ENCODE measurements around the gene MBD6.
"Not testable (repeated sequence)": the region's sequence is repeated elsewhere in the genome, so short reads cannot be mapped to it uniquely, and the experiment has no call there.

MBD6 gene

DNA sequence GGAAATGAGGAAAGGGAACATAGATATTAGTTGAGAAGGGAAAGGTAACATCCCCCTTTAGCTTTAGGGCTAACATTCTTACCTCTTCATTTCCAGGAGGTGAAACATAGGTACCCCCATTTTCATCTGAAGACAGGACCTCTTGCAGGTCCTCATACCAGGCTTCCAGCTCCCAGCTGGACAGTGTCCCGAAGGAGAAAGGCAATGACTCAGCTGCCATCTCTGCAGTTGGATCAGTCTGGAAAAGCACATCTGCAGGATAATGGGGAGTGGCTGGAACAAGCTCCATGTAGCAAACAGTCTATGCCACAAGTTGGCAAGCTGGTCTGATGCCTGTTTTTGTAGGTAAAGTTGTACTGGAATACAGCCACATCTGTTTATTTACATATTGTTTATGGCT lies 5.4 kb upstream of the MBD6 start:
- no peak overlapping the region for H3K4me3 ChIP-seq (ENCODE audit: low read length in 2 of 2)
- H3K9ac ChIP-seq (ENCODE audit: low read length in 2 of 2): no peak overlapping the region
- no peaks in the 10 kb centered on the region for H3K27me3 ChIP-seq (ENCODE audit: control insufficient read depth in 1 of 2, insufficient read depth in 2 of 2, low read length in 2 of 2)
- H3K9me3 ChIP-seq (ENCODE audit: control insufficient read depth in 2 of 2, low read length in 2 of 2): no peaks in the 10 kb centered on the region
- H3K27ac ChIP-seq (ENCODE audit: low read length): peak overlapping the region; percentile 41
- peaks cover 40 to 45% of the 10 kb centered on the region in 2 donors for H3K36me3 ChIP-seq (ENCODE audit: control insufficient read depth in 2 of 2, insufficient read depth in 2 of 2, low read length in 2 of 2)
- H3K4me1 ChIP-seq (ENCODE audit: control insufficient read depth, insufficient read depth, low read length): peaks cover 48% of the 10 kb centered on the region

- Histone ChIP-seq H3K36me3 (ENCODE audit: control insufficient read depth in 2 of 2, insufficient read depth in 2 of 2, low read length in 2 of 2) (peaks cover 35 to 40% of the 10 kb centered on the region in 2 donors), H3K4me1 (ENCODE audit: control insufficient read depth, insufficient read depth, low read length) (peaks cover 50% of the 10 kb centered on the region), H3K27ac (ENCODE audit: low read length) (peak overlapping the region; percentile 99), H3K4me3 (ENCODE audit: low read length in 2 of 2) (peak overlapping the region; percentile 99 to 100)
- not testable (repeated sequence) for H3K27me3 ChIP-seq (ENCODE audit: control insufficient read depth in 1 of 2, insufficient read depth in 2 of 2, low read length in 2 of 2); H3K9me3 ChIP-seq (ENCODE audit: control insufficient read depth in 2 of 2, low read length in 2 of 2); H3K9ac ChIP-seq (ENCODE audit: low read length in 2 of 2)
Measured at GRCh38 chr12:57517718-57518117, 4.9 kb upstream of the MBD6 start.

GRCh38 chr12:57518176-57518919 lies 4.3 kb upstream of the MBD6 start:
- H3K9ac ChIP-seq (ENCODE audit: low read length in 2 of 2): peak overlapping the region; percentile 62 to 99
- H3K27me3 ChIP-seq (ENCODE audit: control insufficient read depth in 1 of 2, insufficient read depth in 2 of 2, low read length in 2 of 2): no peaks in the 10 kb centered on the region
- H3K4me1 ChIP-seq (ENCODE audit: control insufficient read depth, insufficient read depth, low read length): peaks cover 50% of the 10 kb centered on the region
- H3K36me3 ChIP-seq (ENCODE audit: control insufficient read depth in 2 of 2, insufficient read depth in 2 of 2, low read length in 2 of 2): peaks cover 29 to 33% of the 10 kb centered on the region in 2 donors
- H3K4me3 ChIP-seq (ENCODE audit: low read length in 2 of 2): peak overlapping the region; percentile 99 to 100
- H3K27ac ChIP-seq (ENCODE audit: low read length): peak overlapping the region; percentile 99
- no peaks in the 10 kb centered on the region for H3K9me3 ChIP-seq (ENCODE audit: control insufficient read depth in 2 of 2, low read length in 2 of 2)

GRCh38 chr12:57518920-57519795 lies 3.5 kb upstream of the MBD6 start:
- Histone ChIP-seq H3K27ac (ENCODE audit: low read length) (peak overlapping the region; percentile 99), H3K4me3 (ENCODE audit: low read length in 2 of 2) (peak overlapping the region; percentile 99 to 100), H3K27me3 (ENCODE audit: control insufficient read depth in 1 of 2, insufficient read depth in 2 of 2, low read length in 2 of 2) (no peaks in the 10 kb centered on the region), H3K36me3 (ENCODE audit: control insufficient read depth in 2 of 2, insufficient read depth in 2 of 2, low read length in 2 of 2) (peaks cover 31% of the 10 kb centered on the region in 2 donors), H3K9ac (ENCODE audit: low read length in 2 of 2) (peak overlapping the region; percentile 99 to 100), H3K4me1 (ENCODE audit: control insufficient read depth, insufficient read depth, low read length) (peaks cover 58% of the 10 kb centered on the region), H3K9me3 (ENCODE audit: control insufficient read depth in 2 of 2, low read length in 2 of 2) (no peaks in the 10 kb centered on the region)

- H3K9me3 ChIP-seq (ENCODE audit: control insufficient read depth in 2 of 2, low read length in 2 of 2): no peaks in the 10 kb centered on the region
- peak overlapping the region; percentile 99 to 100 for H3K4me3 ChIP-seq (ENCODE audit: low read length in 2 of 2)
- H3K36me3 ChIP-seq (ENCODE audit: control insufficient read depth in 2 of 2, insufficient read depth in 2 of 2, low read length in 2 of 2): peaks cover 30 to 31% of the 10 kb centered on the region in 2 donors
- H3K27me3 ChIP-seq (ENCODE audit: control insufficient read depth in 1 of 2, insufficient read depth in 2 of 2, low read length in 2 of 2): no peaks in the 10 kb centered on the region
- peak overlapping the region; percentile 99 to 100 for H3K9ac ChIP-seq (ENCODE audit: low read length in 2 of 2)
- peak overlapping the region; percentile 99 for H3K27ac ChIP-seq (ENCODE audit: low read length)
- peaks cover 64% of the 10 kb centered on the region for H3K4me1 ChIP-seq (ENCODE audit: control insufficient read depth, insufficient read depth, low read length)
Measured at GRCh38 chr12:57519796-57520052, 2.9 kb upstream of the MBD6 start.

GRCh38 chr12:57520053-57520818 lies 2.4 kb upstream of the MBD6 start, which contains the start of gene DDIT3:
DDIT3 (minus strand) TSS chr12:57520514; CDS start chr12:57517406, 3,108 bp downstream.
- H3K4me1 ChIP-seq (ENCODE audit: control insufficient read depth, insufficient read depth, low read length): peaks cover 69% of the 10 kb centered on the region

DNA sequence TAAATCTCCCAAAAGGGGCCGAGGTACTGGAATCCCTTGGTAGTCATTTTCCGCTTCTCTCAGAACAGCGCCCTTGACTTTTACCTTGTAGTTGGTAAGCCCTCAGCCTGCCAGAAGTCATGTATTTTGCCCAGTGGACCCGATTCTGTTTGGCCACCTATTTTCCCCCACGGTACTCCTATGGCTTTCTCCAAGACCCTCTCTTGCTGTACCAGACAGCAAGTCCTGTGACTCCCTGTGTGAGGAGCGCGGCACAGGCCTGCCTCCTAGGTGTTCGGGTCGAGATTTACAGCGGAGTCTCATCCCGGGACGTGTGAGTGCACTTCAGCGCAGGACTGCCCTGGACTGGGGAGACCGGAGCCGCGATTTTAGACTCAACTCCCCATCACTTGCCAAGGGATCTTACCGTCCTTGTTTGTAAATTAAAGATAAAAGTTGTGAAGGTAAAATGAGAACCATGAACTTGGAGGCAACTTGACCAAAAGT lies 1.1 kb upstream of the MBD6 start:
- H3K9ac ChIP-seq (ENCODE audit: low read length in 2 of 2): peak overlapping the region; percentile 64 to 93
- H3K27me3 ChIP-seq (ENCODE audit: control insufficient read depth in 1 of 2, insufficient read depth in 2 of 2, low read length in 2 of 2): no peaks in the 10 kb centered on the region
- H3K36me3 ChIP-seq (ENCODE audit: control insufficient read depth in 2 of 2, insufficient read depth in 2 of 2, low read length in 2 of 2): peaks cover 17 to 22% of the 10 kb centered on the region in 2 donors
- peak overlapping the region; percentile 100 for H3K27ac ChIP-seq (ENCODE audit: low read length)
- H3K4me1 ChIP-seq (ENCODE audit: control insufficient read depth, insufficient read depth, low read length): peaks cover 74% of the 10 kb centered on the region
- no peaks in the 10 kb centered on the region for H3K9me3 ChIP-seq (ENCODE audit: control insufficient read depth in 2 of 2, low read length in 2 of 2)
- H3K4me3 ChIP-seq (ENCODE audit: low read length in 2 of 2): peak overlapping the region; percentile 48 to 86

More at GRCh38 chr12:57520053-57520818, 2.4 kb upstream of the MBD6 start, which contains the start of gene DDIT3:
- Histone ChIP-seq H3K9me3 (ENCODE audit: control insufficient read depth in 2 of 2, low read length in 2 of 2) (no peaks in the 10 kb centered on the region), H3K9ac (ENCODE audit: low read length in 2 of 2) (peak within 1 kb of the TSS; percentile 99 to 100), H3K27ac (ENCODE audit: low read length) (peak within 1 kb of the TSS; percentile 100), H3K27me3 (ENCODE audit: control insufficient read depth in 1 of 2, insufficient read depth in 2 of 2, low read length in 2 of 2) (no peaks in the 10 kb centered on the region), H3K4me3 (ENCODE audit: low read length in 2 of 2) (peak within 1 kb of the TSS; percentile 99 to 100), H3K36me3 (ENCODE audit: control insufficient read depth in 2 of 2, insufficient read depth in 2 of 2, low read length in 2 of 2) (peaks cover 28 to 30% of the 10 kb centered on the region in 2 donors)

- peak overlapping the region; percentile 85 for H3K27ac ChIP-seq (ENCODE audit: low read length)
- peaks cover 62% of the 10 kb centered on the region for H3K4me1 ChIP-seq (ENCODE audit: control insufficient read depth, insufficient read depth, low read length)
- H3K27me3 ChIP-seq (ENCODE audit: control insufficient read depth in 1 of 2, insufficient read depth in 2 of 2, low read length in 2 of 2): no peaks in the 10 kb centered on the region
- H3K36me3 ChIP-seq (ENCODE audit: control insufficient read depth in 2 of 2, insufficient read depth in 2 of 2, low read length in 2 of 2): peaks cover 14 to 24% of the 10 kb centered on the region in 2 donors
- H3K4me3 ChIP-seq (ENCODE audit: low read length in 2 of 2): peak overlapping the region; percentile 67 to 86
- H3K9ac ChIP-seq (ENCODE audit: low read length in 2 of 2): peak overlapping the region; percentile 69 to 86
- H3K9me3 ChIP-seq (ENCODE audit: control insufficient read depth in 2 of 2, low read length in 2 of 2): no peaks in the 10 kb centered on the region
Measured at GRCh38 chr12:57522887-57523705, 472 bp downstream of the MBD6 start.

- Histone ChIP-seq H3K4me1 (ENCODE audit: control insufficient read depth, insufficient read depth, low read length) (peaks cover 53% of the 10 kb centered on the region), H3K27me3 (ENCODE audit: control insufficient read depth in 1 of 2, insufficient read depth in 2 of 2, low read length in 2 of 2) (no peaks in the 10 kb centered on the region), H3K36me3 (ENCODE audit: control insufficient read depth in 2 of 2, insufficient read depth in 2 of 2, low read length in 2 of 2) (peaks cover 18 to 26% of the 10 kb centered on the region in 2 donors), H3K9me3 (ENCODE audit: control insufficient read depth in 2 of 2, low read length in 2 of 2) (no peaks in the 10 kb centered on the region), H3K9ac (ENCODE audit: low read length in 2 of 2) (peak overlapping the region; percentile 69 to 86), H3K27ac (ENCODE audit: low read length) (peak overlapping the region; percentile 85), H3K4me3 (ENCODE audit: low read length in 2 of 2) (peak overlapping the region; percentile 67 to 86)
Measured at GRCh38 chr12:57523706-57524614, 1.3 kb downstream of the MBD6 start.
